H9 (cell line): Measurements from ENCODE around the gene RGPD3. TPM values are rescaled to one million over a fixed set of nuclear protein-coding genes. Genes with fewer than 3 reads are reported as not detected.
"Not testable (repeated sequence)": the region's sequence is repeated elsewhere in the genome, so short reads cannot be mapped to it uniquely, and the experiment has no call there.

ENCODE experiments used
- DNase-seq: peaks from one replicate; pipeline ENCODE4 v3.0.0-alpha.2; 2017
- H2AFZ ChIP-seq: one replicate; pipeline ENCODE4 v1.6.1; 2013; ENCODE audit warnings: mild to moderate bottlenecking, low read length, control low read depth, moderate library complexity
- H2AK5ac ChIP-seq: 2 replicates; pipeline ENCODE4 v1.6.1; 2013; ENCODE audit warnings: low read length, control low read depth, mixed read lengths; ENCODE audit not compliant: insufficient read length
- H2BK120ac ChIP-seq: one replicate; pipeline ENCODE4 v1.6.1; 2013; ENCODE audit warnings: low read depth, mild to moderate bottlenecking, low read length, control low read depth, inconsistent platforms; ENCODE audit not compliant: poor library complexity, severe bottlenecking
- H2BK12ac ChIP-seq: 2 replicates; pipeline ENCODE4 v1.6.1; 2013; ENCODE audit warnings: low read length, control low read depth, mixed read lengths, low read depth; ENCODE audit not compliant: insufficient read length
- H2BK15ac ChIP-seq: 2 replicates; pipeline ENCODE4 v1.6.1; 2013; ENCODE audit warnings: low read depth, low read length, control low read depth
- H2BK20ac ChIP-seq: one replicate; pipeline ENCODE4 v1.6.1; 2013; ENCODE audit warnings: low read depth, mild to moderate bottlenecking, low read length, control low read depth, inconsistent platforms; ENCODE audit not compliant: poor library complexity, severe bottlenecking
- H2BK5ac ChIP-seq: 2 replicates; pipeline ENCODE4 v1.6.1; 2013; ENCODE audit warnings: low read length, control low read depth, mixed read lengths; ENCODE audit not compliant: insufficient read length
- H3K14ac ChIP-seq: 2 replicates; pipeline ENCODE4 v1.6.1; 2013; ENCODE audit warnings: low read length, control low read depth; ENCODE audit not compliant: insufficient read depth
- H3K18ac ChIP-seq: 2 replicates; pipeline ENCODE4 v1.6.1; 2013; ENCODE audit warnings: low read depth, mild to moderate bottlenecking, mixed read lengths, low read length, control low read depth; ENCODE audit not compliant: insufficient read length
- H3K23ac ChIP-seq: 2 replicates; pipeline ENCODE4 v1.6.1; 2013; ENCODE audit warnings: low read length, control low read depth, mixed read lengths, low read depth; ENCODE audit not compliant: insufficient read length
- H3K23me2 ChIP-seq: 2 replicates; pipeline ENCODE4 v1.6.1; 2013; ENCODE audit warnings: low read depth, mild to moderate bottlenecking, mixed read lengths, low read length, control low read depth; ENCODE audit not compliant: insufficient read length, poor library complexity, severe bottlenecking
- H3K27ac ChIP-seq: 2 replicates; pipeline ENCODE4 v1.5.1; 2013; ENCODE audit warnings: low read length, control low read depth, mixed read lengths, low read depth; ENCODE audit not compliant: insufficient read length
- H3K27me3 ChIP-seq: 2 replicates; pipeline ENCODE4 v1.6.1; 2013; ENCODE audit warnings: low read length, control low read depth, inconsistent platforms; ENCODE audit not compliant: insufficient read depth
- H3K4ac ChIP-seq: 2 replicates; pipeline ENCODE4 v1.6.1; 2013; ENCODE audit warnings: low read depth, mild to moderate bottlenecking, control low read depth, inconsistent platforms, low read length, moderate library complexity
- H3K4me1 ChIP-seq: 2 replicates; pipeline ENCODE4 v1.6.1; 2013; ENCODE audit warnings: low read length, control low read depth, inconsistent platforms; ENCODE audit not compliant: insufficient read depth
- H3K4me2 ChIP-seq: 2 replicates; pipeline ENCODE4 v1.6.1; 2013; ENCODE audit warnings: low read length, control low read depth, mixed read lengths; ENCODE audit not compliant: insufficient read length, insufficient read depth
- H3K56ac ChIP-seq: 2 replicates; pipeline ENCODE4 v1.6.1; 2013; ENCODE audit warnings: low read depth, mild to moderate bottlenecking, mixed read lengths, low read length, control low read depth; ENCODE audit not compliant: insufficient read length
- H3K79me1 ChIP-seq: 2 replicates; pipeline ENCODE4 v1.6.1; 2013; ENCODE audit warnings: low read depth, mild to moderate bottlenecking, moderate library complexity, low read length, control low read depth, inconsistent platforms; ENCODE audit not compliant: insufficient read depth, poor library complexity, severe bottlenecking
- H3K79me2 ChIP-seq: 2 replicates; pipeline ENCODE4 v1.6.1; 2013; ENCODE audit warnings: low read length, control low read depth, inconsistent platforms; ENCODE audit not compliant: insufficient read depth
- H3K9ac ChIP-seq: 2 replicates; pipeline ENCODE4 v1.6.1; 2013; ENCODE audit warnings: low read length, control low read depth, mixed read lengths; ENCODE audit not compliant: insufficient read length; ENCODE audit errors: extremely low read depth
- H3K9me3 ChIP-seq: one replicate; pipeline ENCODE4 v1.6.1; 2013; ENCODE audit warnings: low read depth, low read length, inconsistent platforms; ENCODE audit not compliant: control insufficient read depth
- H3T11ph ChIP-seq: one replicate; pipeline ENCODE4 v1.6.1; 2013; ENCODE audit warnings: mild to moderate bottlenecking, low read length, control low read depth, inconsistent platforms
- H4K20me1 ChIP-seq: one replicate; pipeline ENCODE4 v1.6.1; 2013; ENCODE audit not compliant: control insufficient read depth, insufficient read length, insufficient read depth
- H4K5ac ChIP-seq: 2 replicates; pipeline ENCODE4 v1.6.1; 2013; ENCODE audit warnings: low read depth, mild to moderate bottlenecking, mixed read lengths, low read length, control low read depth; ENCODE audit not compliant: insufficient read length
- H4K8ac ChIP-seq: replicated peaks from 2 replicates; pipeline ENCODE4 v1.6.1; 2013; ENCODE audit warnings: low read length, control low read depth, mixed read lengths, low read depth; ENCODE audit not compliant: insufficient read length
- H4K91ac ChIP-seq: 2 replicates; pipeline ENCODE4 v1.6.1; 2013; ENCODE audit warnings: low read depth, mild to moderate bottlenecking, moderate library complexity, mixed read lengths, low read length, control low read depth; ENCODE audit not compliant: insufficient read length
- H3K27ac Mint-ChIP-seq, 3 experiments: 2 replicates in 2 of 3; 3 replicates in 1 of 3; pipeline ENCODE4 v1.8.0; 2020 to 2021; ENCODE audit warnings: mixed read lengths in 3 of 3, mild to moderate bottlenecking in 1 of 3, moderate library complexity in 1 of 3
- H3K27me3 Mint-ChIP-seq: 2 replicates; pipeline ENCODE4 v1.8.0; 2021; ENCODE audit warnings: low read depth, mild to moderate bottlenecking, moderate library complexity, mixed read lengths
- H3K36me3 Mint-ChIP-seq, 3 experiments: 2 replicates in 2 of 3; 3 replicates in 1 of 3; pipeline ENCODE4 v1.8.0; 2020 to 2021; ENCODE audit warnings: low read depth in 3 of 3, mixed read lengths in 3 of 3; ENCODE audit not compliant: insufficient read depth in 1 of 3
- H3K4me1 Mint-ChIP-seq, 2 experiments: 2 replicates each; pipeline ENCODE4 v1.8.0; 2020; ENCODE audit warnings: mixed read lengths in 2 of 2
- H3K4me3 Mint-ChIP-seq, 2 experiments: 2 replicates in 1 of 2; 3 replicates in 1 of 2; pipeline ENCODE4 v1.8.0; 2020 to 2021; ENCODE audit warnings: mild to moderate bottlenecking in 2 of 2, mixed read lengths in 2 of 2, moderate library complexity in 1 of 2
- H3K9me3 Mint-ChIP-seq, 2 experiments: 2 replicates in 1 of 2; 3 replicates in 1 of 2; pipeline ENCODE4 v1.8.0; 2020; ENCODE audit warnings: mild to moderate bottlenecking in 2 of 2, mixed read lengths in 2 of 2, moderate library complexity in 1 of 2
- WGBS: extraction: QIAGEN DNeasy Blood & Tissue Kit; methylation state at CpG from one replicate; pipeline ENCODE4 v1.1.7; 2013; ENCODE audit warnings: missing lambda C conversion rate, low lambda C conversion rate, mixed read lengths; ENCODE audit not compliant: insufficient read length; ENCODE audit errors: extremely low coverage; 5-methylcytosine and 5-hydroxymethylcytosine counted together
- total RNA-seq: library from RNA; stranded (reverse); gene quantifications from 2 replicates; pipeline ENCODE4 v1.2.1, GENCODE V29; 2021

Gene RGPD3
- total RNA-seq, 1 experiment from 2014 or later = 0.15 TPM

DNA sequence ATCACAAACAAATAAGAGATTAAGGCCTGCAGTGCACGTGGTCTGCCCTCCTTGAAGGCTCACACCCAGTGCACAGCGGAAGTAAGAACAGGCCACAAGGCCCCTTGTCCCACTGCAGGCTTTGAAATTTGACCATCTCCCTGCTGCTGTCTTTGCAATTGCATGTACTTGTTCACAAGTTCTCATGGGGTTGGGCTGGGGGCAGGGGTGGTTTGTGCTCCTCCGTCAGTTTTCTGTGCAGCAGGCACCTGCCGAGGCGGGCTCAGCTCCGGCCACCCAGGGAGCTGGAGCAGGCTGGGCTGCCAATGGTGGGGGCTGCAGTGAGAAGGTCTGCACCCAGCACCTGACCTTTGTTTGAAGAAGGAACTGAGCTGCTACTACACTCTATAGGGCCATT is 41.2 kb upstream of the RGPD3 start:
- H3K23me2 ChIP-seq, H3K9ac ChIP-seq, H3K27me3 ChIP-seq, H2BK15ac ChIP-seq, H3K4me3 Mint-ChIP-seq, H4K5ac ChIP-seq, H3K23ac ChIP-seq, H4K8ac ChIP-seq, H2BK120ac ChIP-seq, DNase-seq, H2AFZ ChIP-seq, H2BK20ac ChIP-seq, H3K27ac ChIP-seq, H3T11ph ChIP-seq, H4K91ac ChIP-seq, H3K4me2 ChIP-seq, H3K9me3 Mint-ChIP-seq, H2BK12ac ChIP-seq, H3K36me3 Mint-ChIP-seq, H3K56ac ChIP-seq, H3K4ac ChIP-seq, H2AK5ac ChIP-seq, H3K14ac ChIP-seq, H3K79me1 ChIP-seq, H2BK5ac ChIP-seq, H3K27me3 Mint-ChIP-seq, H3K4me1 ChIP-seq, H3K9me3 ChIP-seq, H3K27ac Mint-ChIP-seq, H3K79me2 ChIP-seq, H3K18ac ChIP-seq, H4K20me1 ChIP-seq: not testable (repeated sequence)
- H3K4me1 Mint-ChIP-seq = peaks cover 2 to 11% of the 10 kb centered on the region in 2 experiments; a peak in 3 of 4 replicates
- WGBS = no CpG with 5 or more reads among the region's 6 CpGs

DNA sequence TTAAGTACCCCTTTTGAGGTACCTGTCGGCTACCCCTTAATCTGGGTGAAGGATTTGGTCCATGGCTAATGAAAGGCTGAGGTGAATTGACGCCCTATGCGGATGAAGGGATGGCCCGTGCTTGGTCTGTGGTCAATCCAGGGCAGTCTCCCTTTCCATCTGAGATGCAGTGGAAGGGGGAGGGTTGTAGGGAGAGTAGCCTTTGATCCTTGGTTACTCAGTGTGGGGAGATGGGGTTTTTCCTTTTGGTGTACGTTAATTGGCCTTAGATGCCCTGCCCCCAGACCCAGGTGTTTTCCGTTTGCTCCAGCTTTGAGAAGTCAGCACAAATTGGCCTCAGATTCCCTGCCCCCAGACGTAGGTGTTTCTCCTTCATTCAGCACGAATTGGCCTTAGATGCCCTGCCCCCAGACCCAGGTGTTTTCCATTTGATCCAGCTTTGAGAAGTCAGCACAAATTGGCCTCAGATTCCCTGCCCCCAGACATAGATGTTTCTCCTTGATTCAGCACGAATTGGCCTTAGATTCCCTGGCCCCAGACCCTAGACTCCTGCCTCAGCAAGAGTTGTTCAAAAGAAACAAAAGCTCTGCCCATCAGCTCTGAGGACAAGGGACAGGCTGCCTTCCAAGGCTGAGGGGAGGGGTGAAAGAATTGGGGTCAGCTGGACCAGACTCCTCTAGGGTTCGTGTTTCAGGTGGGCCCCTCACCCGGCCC is 40.6 kb upstream of the RGPD3 start:
- not testable (repeated sequence) for H3K9me3 ChIP-seq, H3K27me3 ChIP-seq, H3K79me2 ChIP-seq, H3K4me1 ChIP-seq, H3K4me3 Mint-ChIP-seq, H2BK20ac ChIP-seq, H4K91ac ChIP-seq, H2BK12ac ChIP-seq, H4K8ac ChIP-seq, H4K5ac ChIP-seq, H3K56ac ChIP-seq, H4K20me1 ChIP-seq, H3K36me3 Mint-ChIP-seq, H3K9ac ChIP-seq, H2BK15ac ChIP-seq, H3K27me3 Mint-ChIP-seq, H3T11ph ChIP-seq, H3K4ac ChIP-seq, H2AK5ac ChIP-seq, H3K23ac ChIP-seq, H3K18ac ChIP-seq, H3K27ac ChIP-seq, H3K4me2 ChIP-seq, H3K9me3 Mint-ChIP-seq, H3K79me1 ChIP-seq, H3K14ac ChIP-seq, H2BK120ac ChIP-seq, H2BK5ac ChIP-seq, H2AFZ ChIP-seq, DNase-seq, H3K23me2 ChIP-seq, H3K27ac Mint-ChIP-seq
- no CpG with 5 or more reads among the region's 11 CpGs for WGBS
- peaks cover 2 to 11% of the 10 kb centered on the region in 2 experiments; a peak in 3 of 4 replicates for H3K4me1 Mint-ChIP-seq
